8988T (cell line): ENCODE results near the gene ZC3H8.

ENCODE experiments used
- DNase-seq: peaks from one replicate; pipeline ENCODE4 v3.0.0; 2011

Gene ZC3H8

DNA sequence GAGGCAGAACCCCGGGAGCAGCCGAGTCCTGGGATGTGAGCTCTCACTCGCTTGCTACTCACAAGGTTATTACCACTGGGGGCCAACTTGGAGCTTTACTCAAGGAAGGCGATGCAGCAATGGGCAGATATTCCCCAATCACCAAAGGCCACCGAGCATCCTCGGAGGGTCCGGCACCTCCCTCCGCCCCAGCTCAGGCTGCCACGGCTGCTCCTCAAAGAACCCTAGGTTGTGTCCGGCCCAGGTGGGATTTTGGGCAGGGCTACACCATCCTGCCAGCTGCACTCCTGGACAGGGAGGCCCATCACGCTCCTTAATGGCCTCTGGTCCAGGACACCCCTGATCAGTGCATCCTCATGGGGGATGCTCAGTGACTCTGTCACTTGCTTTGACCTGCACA lies 91.9 kb downstream of the ZC3H8 start:
- DNase-seq, result no peak

DNA sequence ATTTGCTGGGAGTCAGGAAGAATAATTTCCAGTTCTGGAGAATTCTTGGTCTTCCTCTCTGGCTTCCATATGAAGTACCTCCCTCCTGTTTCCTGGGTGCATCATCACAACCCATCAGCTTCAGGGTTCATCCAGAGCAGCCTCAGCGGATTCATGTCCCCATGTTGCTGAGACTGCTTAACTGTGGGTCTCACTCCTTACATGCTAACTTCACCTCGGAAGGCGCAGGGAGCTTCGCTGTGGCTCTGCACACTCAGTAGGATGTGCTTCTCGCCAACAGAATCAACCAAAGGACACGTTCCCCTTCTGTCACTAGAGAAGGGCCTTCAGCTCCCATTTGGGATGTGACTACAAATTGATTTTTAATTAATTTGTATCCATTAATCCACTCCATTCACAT lies 92.5 kb downstream of the ZC3H8 start:
- DNase-seq, result no peak
